IPS-NIHi7 (cell line): ENCODE results near the gene NR1H3.
A peak's percentile ranks its signal among the peaks of the same experiment; 100 is the strongest.

Source experiments
- DNase-seq: peaks from one replicate; pipeline ENCODE4 v3.0.0; 2012; ENCODE audit warnings: mixed read lengths; ENCODE audit errors: extremely low spot score

The NR1H3 gene

DNA sequence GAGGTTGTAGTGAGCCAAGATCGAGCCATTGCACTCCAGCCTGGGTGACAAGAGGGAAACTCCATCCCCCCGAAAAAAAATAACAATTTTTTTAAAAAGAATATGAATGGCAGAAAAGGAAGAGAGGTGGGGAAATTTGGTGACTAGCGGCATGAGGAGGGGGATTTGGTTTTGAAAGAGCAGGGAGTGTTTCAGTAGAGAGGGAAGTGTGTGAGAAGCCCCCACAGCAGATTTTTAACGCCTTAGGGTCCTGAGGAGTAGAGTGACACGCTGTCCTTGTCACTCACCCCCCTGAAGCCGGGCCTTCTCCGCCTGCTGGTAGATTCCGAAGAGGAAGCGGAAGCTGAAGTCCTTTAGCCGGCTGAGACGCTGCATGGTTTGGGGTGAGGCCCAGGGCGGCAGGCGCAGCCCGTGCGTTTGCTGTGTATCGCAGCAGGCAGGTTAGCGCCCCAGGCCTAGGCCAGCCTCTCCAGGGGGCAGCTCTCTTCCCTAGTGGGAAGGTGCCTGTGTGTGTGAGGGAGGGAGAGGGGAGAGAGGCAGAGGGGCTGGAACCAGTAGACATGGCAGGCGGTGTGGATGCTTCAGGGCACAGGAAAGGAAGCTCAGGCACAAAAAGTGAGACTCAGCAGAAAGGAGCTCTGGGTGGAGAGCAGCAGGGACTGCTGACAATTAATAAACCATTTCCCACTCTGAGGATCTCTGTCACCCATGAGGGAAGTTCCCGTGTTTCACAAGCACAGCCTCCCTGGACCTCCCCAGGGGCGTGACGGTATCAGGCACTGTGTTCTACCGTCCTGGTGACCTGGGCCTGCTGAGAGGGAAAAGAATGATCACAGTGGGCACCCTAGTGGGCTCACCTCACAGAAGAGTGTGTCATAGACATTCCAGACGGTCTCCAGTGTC, 13.1 kb upstream of the NR1H3 start:
- no peak for DNase-seq

DNA sequence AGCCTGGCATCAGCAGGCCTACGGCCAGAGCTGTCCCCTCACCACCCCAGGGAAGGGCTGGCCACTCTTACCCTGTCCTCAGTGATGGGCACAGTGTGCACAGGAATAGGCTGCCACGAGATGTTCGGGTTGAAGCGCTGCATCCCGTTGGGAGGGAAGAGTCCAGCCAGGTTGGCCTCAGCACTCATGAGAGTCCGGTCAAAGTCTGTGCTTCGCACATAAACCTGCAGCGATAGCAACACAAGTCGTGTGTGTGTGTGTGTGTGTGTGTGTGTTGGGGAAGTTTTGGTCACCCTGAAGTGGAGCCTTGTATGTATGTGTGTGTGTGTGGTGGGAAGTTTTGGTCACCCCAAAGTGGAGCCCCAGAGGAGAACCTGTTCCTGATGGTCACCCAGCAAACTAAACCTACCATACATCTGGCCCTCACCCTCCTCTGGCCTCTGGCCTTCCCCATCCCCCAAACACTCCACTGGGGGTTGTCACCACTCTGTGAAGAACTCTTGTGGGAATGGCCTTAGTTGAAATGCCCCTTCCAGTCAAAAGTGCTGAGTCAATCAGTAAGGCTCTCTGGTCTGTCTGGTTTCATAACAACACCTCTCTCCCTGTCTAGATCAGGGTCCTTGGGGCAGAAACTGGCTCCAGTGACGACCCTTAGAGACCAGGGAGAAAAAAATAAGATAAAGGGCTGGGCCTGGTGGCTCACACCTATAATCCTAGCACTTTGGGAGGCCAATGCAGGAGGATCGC, 12.0 kb upstream of the NR1H3 start:
- DNase-seq: no peak

DNA sequence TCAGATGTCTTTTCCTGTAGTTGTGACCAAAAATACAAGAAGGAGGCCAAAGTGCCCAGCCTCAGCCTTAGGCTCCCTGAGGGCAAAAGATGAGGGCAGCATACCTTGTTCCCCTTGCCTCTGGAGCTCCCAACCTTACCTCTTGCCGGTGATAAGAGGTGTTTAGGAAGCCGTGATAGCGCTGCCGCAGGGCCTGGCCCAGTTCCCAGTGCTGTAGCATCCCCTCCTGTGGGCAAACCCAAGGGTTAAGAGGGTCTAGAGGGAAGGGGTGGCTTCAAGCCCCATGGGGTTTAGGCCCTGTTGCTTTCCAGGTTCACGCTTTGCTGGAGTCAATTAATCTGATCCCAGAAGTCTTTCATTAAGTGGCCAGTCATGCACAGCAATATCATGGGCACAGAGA, 10.3 kb upstream of the NR1H3 start:
- no peak for DNase-seq

DNA sequence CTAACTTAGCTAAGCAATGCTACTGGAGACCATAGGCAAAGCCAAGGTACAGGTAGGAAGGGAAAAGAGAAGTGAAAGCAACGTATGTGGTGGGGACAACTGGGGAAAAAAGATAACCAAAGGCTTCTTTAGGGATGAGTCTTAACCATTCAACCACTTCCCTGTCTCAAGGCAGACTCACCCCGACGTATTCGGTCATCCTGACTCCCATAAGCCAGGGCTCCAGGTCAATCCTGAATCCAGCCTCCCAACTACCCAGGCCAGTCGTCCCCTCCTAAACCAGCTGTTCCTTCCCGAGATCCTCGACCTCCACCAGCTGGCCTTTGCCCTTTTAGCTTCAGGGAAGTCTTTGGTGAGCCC, 9.5 kb upstream of the NR1H3 start:
- no peak for DNase-seq

DNA sequence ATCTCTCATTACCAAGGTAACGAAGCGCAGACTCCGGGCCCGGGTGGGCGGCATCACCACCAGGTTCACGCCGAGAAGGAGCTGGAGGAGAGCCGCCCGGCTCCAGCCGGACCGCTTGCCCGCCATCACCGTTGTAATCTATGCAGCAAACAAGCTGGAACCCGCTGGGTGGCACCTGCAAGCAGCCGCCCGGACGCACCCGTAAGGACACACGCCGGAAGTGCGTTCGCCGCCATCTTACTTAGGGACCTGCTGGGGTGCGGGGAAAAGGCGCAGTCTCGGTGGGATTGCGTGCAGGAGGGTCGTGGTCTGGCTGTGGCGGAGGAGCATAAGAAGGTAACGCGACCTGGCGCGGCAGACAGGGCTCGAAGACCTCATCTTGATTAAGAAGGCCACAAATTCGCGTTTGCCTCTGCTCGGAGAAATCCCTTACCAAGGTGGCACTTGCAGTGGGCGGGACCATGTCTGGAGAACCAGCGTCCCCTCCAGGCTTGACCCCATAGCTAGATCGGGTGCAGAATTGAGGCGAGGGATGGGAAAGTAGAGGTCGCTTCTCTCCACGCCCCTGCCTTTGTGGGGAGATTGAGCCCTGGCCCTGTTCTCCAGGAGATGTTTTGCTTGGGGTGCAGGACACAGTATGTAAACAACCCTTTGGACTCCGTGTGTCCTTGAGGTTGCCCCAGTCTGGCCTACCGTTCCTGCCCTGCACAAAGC, 9.0 kb upstream of the NR1H3 start, which contains the start of gene ACP2:
TSS of gene ACP2 (minus strand) at position 151 of the 714 bp plus-strand sequence. CDS start at position 126, 25 bp downstream.
- DNase-seq: peak; percentile 89

DNA sequence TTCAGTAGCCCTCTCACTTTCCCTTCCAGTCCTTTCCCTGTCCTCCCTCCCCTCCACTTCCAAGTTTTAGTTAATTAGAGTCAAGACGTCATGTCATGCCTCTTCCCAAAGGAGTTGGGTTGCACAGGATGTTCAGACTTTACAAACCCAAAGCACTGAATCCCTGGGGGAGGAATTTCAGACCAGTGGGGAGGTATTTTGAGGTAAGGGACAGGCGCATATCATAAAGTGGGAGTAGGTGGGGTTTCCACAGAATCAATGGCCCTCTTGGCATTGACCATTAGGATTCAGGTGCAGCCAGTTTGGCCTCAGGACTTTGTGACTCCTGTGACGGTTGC, 8.4 kb upstream of the NR1H3 start:
- no peak for DNase-seq

DNA sequence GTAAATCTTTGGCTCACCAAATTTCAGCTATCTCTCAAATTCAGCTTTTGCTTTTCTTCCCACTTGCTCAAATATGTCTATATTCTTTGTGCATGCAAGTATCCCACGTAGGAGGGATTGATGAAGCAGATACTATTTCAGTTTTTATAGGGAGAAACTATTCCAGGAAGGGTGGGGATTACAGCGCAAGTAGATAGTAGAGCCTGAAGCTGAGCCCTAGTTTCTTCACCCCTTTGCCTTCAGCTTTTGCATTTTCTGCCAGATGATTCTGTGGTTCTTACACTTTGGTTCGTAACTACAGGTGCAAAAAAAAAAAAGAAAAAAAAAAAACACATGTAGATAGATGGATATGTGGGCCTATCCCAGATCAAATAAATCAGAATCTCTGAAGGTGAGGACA, 6.0 kb upstream of the NR1H3 start:
- DNase-seq: no peak

DNA sequence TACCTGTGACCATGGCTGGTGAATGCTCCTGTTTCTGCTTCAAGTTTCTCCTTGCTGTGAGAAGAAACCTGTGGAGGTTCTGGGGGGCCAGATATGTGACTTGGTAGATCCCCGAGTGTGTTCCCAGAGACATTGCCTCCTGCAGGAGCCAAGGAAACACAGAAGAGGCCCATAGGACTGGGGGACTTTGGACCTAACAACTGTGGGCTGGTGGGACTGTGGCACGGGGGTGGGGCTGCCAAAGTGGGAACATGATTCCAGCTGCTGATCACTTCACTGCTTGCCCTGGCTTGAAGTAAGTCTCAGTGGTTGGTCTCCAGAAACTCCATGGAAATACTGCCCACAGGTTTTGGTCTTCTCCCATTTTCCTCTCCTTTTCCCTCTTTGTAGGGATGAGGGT, 4.1 kb upstream of the NR1H3 start:
- DNase-seq: no peak

DNA sequence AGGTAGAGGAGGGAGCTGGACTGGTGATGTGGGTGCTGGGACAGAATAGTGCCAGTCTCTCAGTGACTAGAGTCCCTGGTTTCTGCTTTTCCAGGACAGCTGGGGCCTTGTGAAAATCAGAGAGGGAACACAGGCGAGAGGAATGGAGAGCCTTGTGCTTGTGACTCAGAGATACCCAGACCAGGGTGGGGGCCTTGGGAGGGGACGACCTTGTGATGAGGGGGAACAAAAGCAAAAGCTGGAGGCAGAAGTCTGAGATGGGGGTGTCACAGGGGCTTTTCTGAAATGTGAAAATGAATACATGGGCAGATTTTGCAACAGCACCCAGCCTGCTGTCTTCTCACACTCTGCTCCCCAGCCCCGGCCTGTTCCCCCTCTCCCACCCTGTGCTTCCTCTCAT, 3.4 kb upstream of the NR1H3 start:
- no peak for DNase-seq

DNA sequence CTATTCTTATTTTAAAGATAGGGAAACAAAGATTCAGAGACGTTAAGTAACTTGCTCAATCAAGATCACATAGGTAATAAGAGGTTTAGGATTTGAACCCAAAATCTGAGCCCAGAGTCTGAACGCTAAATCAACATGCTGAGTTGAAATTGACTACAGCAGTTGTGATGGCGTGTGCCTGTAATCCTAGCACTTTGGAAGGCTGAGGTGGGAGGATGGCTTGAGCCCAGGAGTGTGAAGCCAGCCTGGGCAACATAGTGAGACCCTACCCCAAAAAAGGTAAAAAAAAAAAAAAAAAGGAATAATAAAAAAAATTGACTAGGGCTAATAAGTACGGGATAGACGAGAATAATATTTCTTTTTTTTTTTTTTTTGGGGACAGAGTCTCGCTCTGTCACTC, 1.4 kb upstream of the NR1H3 start:
- DNase-seq: no peak

DNA sequence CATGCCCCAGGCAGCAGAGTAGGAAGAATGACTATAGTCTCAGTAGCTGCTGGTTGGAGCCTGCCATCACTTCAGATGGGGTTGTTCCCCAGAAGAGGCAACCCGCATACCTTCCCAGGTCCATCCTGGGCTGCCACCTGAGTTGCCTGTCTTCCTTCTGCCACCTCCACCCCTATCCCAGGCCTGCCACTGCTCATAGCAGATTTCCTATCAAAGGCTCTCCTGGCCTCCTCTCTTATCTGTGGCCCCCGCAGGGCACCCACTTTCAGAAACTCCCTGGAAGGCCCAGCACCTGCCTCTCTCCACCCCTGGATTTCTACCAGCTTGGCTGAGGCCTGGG, 649 bp upstream of the NR1H3 start:
- DNase-seq: no peak

DNA sequence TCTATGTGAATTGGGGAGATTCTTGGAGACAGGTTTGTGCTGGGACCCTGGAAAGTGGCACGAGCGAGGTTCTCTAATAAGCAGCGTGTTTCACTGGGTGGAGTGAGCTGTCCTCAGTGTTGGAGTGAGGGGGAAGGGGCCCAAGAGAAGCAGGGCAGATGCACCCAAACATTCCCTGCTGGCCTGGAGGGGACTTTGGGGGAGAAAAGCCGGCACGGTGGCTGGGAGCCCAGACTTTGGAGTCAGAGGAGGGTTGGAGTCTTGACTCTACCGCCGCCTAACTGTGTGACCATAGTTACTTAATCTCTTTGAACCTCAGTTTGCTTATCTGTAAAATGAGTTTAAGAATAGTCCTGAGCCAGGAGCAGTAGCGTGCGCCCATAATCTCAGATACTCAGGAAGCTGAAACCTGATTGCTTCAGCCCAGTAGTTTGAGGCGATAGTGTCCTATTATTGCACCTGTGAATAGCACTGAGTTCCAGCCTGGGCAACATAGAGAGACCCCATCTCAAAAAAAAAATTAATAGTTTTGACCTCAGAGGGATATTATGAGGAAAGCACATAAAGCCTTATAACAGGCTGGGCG, 614 bp downstream of the NR1H3 start:
- no peak for DNase-seq

DNA sequence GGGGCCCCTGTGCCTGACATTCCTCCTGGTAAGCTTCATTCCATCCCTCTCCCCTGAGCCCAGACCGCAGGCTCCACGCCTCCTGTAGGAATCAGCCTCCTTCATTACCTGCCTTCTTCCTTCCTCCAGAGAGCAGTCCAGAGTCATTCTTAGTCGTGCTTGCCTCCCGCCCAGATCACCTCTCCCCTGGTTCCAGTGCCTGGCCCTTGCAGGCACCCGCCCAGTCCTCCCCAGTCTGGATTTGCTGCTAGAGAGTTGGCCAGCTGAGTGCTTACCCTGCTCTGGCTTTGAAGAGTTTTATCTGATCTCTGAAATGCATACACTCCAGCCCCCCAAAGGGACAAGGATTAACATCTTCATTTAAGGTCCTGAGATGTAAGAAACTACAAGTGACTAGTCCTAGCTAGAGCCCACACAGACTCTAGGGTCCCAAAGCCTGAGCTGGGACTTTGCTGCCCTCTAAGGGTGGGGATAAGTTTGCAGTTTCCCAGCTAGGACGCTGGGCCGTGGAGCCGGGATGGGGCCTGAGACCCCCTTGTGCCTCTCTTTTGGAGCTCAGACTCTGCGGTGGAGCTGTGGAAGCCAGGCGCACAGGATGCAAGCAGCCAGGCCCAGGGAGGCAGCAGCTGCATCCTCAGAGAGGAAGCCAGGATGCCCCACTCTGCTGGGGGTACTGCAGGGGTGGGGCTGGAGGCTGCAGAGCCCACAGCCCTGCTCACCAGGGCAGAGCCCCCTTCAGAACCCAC, 1.6 kb downstream of the NR1H3 start:
- peak; percentile 77 for DNase-seq

DNA sequence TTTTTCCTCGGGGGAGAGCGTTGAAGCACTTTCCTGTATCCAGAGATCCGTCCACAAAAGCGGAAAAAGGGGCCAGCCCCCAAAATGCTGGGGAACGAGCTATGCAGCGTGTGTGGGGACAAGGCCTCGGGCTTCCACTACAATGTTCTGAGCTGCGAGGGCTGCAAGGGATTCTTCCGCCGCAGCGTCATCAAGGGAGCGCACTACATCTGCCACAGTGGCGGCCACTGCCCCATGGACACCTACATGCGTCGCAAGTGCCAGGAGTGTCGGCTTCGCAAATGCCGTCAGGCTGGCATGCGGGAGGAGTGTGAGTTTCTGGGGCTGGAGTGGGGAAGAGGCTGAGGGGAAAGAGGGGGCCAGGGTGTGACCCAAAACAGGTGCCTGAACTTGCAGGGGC, 2.6 kb downstream of the NR1H3 start:
- DNase-seq: no peak

DNA sequence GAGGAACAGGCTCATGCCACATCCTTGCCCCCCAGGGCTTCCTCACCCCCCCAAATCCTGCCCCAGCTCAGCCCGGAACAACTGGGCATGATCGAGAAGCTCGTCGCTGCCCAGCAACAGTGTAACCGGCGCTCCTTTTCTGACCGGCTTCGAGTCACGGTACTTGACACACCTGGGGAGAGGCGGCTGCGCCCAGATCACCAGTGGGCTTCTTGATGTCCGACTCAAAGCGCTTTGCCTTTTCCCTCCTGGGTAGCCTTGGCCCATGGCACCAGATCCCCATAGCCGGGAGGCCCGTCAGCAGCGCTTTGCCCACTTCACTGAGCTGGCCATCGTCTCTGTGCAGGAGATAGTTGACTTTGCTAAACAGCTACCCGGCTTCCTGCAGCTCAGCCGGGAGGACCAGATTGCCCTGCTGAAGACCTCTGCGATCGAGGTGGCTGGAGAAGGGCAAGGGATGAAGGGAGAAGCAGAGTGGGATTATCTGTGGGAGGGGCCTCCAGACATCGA, 3.5 kb downstream of the NR1H3 start:
- DNase-seq: no peak

DNA sequence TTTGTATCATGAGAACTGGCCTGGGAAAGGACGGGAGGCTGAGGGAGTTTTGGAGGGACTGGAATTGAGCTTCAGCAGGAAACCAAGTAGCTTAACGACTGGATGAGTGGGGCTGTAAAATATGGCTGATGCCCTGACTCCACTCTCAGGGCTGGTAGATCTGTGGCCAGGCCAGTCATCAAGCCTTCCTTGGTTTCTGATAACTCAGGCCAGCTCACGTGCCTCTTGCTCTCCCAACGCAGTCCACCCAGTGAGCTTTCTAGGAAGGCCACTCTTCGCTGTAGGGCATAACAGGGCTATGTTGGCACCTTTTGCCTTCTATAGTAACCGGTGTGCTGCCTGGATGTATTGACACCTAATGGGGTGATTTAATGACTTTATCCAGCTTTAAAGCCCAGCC, 6.3 kb downstream of the NR1H3 start:
- DNase-seq: no peak

DNA sequence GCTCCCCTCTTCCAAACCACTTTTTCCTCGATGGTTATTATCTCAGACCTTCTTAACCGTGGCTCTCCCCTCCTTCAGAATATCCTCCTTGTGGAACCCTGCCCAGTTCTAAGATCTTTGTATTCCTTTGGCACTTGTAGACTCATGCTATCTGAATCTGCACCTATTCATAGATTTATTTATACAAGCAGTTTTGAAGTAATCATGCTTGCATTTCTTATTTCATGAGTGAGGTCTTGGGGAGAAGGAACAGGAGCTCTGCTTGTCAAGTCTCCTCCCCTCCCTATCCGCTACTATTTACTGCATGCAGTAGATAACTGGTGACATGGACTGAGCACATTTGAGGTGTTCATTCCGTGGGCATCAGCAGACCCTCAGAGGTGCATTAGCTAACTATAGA, 6.7 kb downstream of the NR1H3 start:
- DNase-seq: no peak

DNA sequence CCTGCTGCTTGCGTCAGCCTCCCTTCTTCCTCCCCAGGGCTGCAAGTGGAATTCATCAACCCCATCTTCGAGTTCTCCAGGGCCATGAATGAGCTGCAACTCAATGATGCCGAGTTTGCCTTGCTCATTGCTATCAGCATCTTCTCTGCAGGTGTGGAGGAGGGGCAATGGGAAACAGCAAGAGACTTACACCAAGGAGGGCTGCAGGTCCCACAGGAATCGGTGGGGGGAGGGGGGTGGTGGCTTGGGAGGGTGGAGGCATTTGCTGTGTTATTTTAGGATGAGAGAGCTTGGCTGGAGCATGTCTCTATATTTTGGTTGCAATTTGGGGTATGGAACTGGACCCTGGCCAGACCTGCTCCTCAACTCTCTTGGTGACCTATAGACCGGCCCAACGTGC, 10.1 kb downstream of the NR1H3 start:
- DNase-seq: no peak

DNA sequence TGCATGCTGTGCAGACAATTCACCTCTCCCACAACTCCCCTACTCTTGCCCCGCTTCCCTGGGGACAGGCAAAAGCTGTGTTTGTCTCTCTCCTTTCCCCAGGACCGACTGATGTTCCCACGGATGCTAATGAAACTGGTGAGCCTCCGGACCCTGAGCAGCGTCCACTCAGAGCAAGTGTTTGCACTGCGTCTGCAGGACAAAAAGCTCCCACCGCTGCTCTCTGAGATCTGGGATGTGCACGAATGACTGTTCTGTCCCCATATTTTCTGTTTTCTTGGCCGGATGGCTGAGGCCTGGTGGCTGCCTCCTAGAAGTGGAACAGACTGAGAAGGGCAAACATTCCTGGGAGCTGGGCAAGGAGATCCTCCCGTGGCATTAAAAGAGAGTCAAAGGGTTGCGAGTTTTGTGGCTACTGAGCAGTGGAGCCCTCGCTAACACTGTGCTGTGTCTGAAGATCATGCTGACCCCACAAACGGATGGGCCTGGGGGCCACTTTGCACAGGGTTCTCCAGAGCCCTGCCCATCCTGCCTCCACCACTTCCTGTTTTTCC, 10.7 kb downstream of the NR1H3 start:
- no peak for DNase-seq

DNA sequence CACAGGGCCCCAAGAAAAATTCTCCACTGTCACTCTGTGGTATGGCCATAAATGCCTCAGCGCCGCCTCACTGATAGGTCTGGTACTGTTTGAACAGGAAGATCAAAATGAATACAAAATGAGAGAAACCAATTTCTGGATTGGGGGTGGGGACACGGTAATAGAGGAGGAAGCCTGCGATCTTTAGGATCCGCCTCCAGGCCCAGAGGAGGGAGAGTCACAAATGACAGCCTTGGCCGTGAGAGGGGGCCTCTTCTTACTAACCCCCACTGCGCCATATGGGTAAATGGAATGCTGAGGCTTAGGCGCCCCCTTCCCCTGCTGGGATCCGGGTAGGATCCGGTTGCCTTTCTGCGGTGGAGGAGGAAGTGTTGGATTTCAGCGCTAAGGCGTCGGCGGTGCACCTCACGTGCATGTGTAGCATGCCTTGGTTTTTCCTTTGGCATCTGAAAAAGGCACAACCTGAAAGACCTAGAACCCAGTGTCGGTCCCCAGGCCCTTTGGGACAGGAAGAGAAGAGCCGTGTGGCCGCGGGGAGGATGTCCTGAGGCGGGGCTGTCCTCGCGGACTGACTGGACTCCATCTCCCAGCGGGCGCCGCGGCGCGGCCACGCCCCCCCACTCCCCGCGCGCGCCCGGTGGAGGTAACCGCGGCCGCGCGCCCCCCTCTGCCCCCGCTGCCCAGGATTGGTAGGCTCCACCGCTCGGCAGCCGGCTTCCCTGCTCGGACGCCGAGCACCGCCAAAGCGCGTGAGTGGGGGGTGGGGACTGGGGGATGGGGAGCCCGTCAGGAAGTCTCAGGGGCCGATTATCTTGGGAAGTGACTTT, 11.4 kb downstream of the NR1H3 start:
- peak; percentile 95 for DNase-seq
